Panc1 (cell line): ENCODE results near the gene ROBO1.

ENCODE experiments used
- CTCF ChIP-seq: fragments of 450-650 bp; IDR thresholded peaks from 2 replicates; pipeline ENCODE4 v1.5.1; 2017; ENCODE audit warnings: mild to moderate bottlenecking
- POLR2AphosphoS5 ChIP-seq: IDR thresholded peaks from 2 replicates; pipeline ENCODE4 v1.6.1; 2012; ENCODE audit warnings: mild to moderate bottlenecking, low read depth, low read length, moderate library complexity
- REST ChIP-seq, 2 experiments: IDR thresholded peaks; 2 replicates each; pipeline ENCODE4 v1.6.1; 2011 to 2012; ENCODE audit warnings: low read depth in 2 of 2, control low read depth in 1 of 2, low read length in 1 of 2, mild to moderate bottlenecking in 1 of 2, moderate library complexity in 1 of 2; ENCODE audit not compliant: insufficient read depth in 1 of 2
- SIN3A ChIP-seq: IDR thresholded peaks from 2 replicates; pipeline ENCODE4 v1.6.1; 2012; ENCODE audit warnings: low read depth, mild to moderate bottlenecking, low read length, moderate library complexity, borderline replicate concordance; ENCODE audit not compliant: insufficient read depth
- TCF7L2 ChIP-seq: IDR thresholded peaks from 2 replicates; pipeline ENCODE4 v1.6.1; 2011; ENCODE audit warnings: mild to moderate bottlenecking, low read depth, low read length, inconsistent platforms

DNA sequence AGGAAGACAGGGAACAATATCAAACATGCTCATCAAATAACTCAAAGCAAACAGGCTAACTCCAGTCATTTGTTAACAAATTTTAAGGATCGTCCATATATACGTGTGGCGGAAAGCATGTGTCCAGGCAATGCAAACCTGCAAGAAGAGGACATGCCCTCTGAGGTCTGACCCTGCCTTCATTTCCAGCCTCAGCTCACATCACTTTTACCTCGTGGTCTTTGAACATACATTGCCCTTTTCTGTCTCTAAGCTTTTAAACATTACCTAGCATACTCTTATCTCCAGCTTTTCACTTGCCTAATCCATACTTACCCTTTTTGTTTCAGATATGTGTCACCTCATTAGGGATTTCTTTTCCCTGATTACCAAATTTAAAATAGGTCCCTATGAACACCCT lies 944.4 kb downstream of the ROBO1 start:
- TF ChIP-seq CTCF (no peak), POLR2AphosphoS5 (no peak), SIN3A (no peak), TCF7L2 (no peak), REST (IDR thresholded peaks at IDR 0.05; ENCODE audit: insufficient read depth in 1 of 2, low read depth in 2 of 2, low read length in 1 of 2) (no peak)
